NCI-H2029 (cell line): Measurements from ENCODE around the gene SNIP1.
"Not testable (repeated sequence)": the region's sequence is repeated elsewhere in the genome, so short reads cannot be mapped to it uniquely, and the experiment has no call there.

Experiments
- DNase-seq: peaks from one replicate; lab custom pipeline; 2025; lab: John Stamatoyannopoulos, UW

Gene SNIP1

DNA sequence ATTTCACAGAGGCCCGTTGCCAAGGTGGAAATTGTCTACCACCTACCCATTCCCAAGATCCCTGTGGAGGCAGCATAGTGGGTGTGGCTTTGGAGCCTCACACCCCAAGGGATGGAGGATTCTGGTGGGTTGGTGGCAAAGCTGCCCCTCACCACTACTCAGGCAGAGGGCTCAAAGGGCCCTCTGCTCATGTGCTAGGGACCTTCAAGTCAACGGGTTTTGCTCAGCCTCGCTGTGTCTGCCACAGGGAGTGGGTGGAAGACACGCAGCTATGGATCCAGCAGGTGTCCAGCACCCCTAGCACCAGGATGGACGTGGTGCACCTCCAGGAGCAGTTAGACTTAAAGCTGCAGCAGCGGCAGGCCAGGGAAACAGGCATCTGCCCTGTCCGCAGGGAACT is 5.0 kb upstream of the SNIP1 start:
- no peak for DNase-seq

DNA sequence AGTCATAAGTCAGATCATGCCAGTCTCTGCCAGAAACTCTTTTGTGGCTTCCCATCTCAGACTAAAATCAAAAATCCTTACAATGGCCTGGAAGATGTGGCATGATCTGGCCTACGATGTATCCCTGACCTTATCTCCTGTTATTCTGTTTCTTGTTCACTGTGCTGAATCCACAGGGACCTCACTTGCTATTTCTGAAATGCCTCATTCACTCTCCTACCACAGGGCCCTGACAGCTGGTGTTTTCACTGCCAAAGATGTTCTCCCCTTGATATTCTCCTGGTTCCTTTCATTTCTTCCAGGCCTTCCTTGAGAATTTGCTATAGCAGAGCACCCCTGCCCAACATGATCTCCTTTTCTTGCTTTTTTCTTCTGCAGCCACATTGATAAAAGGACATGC is 4.3 kb upstream of the SNIP1 start:
- no peak for DNase-seq

DNA sequence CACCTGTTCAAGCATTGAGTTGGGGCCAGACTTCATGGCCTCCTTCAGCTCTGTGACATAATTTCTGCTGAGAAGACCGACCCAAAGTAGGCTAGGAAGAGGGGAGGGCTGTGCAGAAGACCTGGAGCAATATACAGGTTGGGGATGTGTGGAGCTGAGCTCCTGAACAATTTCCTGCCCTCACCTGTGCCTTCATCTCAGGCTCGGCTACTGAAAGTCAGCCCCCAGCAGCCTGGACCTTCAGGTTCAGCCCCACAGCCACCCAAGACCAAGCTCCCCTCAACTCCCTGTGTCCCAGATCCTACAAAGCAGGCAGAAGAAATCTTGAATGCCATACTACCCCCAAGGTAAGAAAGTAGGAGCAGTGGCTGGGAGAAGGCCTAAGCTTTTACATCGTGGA is 3.3 kb upstream of the SNIP1 start:
- DNase-seq: no peak

DNA sequence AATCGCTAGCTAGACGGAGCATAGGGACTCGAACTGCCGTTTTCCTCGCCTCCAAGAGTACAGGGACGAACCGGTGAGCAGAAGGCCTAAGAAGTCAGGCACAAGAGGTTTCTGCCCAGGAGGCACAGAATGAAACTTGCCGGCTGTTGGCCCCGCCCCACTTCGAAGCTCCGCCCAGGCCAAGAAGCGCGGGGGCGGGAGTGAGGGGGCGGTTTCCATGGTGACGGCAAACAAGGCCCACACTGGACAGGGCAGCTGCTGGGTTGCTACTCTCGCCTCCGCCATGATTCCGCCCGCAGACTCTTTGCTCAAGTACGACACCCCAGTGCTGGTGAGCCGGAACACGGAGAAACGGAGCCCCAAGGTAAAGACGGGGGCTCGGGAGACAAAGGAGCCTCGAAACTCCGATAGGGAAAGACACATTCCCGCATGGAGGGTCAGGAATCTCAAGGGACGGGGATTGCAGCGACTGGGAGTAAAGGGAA is 2.7 kb upstream of the SNIP1 start, which contains the start of gene DNALI1:
TSS of gene DNALI1 (plus strand) at position 229 of the 485 bp plus-strand sequence. CDS start at position 284, 55 bp downstream.
- DNase-seq: peak; percentile 99

DNA sequence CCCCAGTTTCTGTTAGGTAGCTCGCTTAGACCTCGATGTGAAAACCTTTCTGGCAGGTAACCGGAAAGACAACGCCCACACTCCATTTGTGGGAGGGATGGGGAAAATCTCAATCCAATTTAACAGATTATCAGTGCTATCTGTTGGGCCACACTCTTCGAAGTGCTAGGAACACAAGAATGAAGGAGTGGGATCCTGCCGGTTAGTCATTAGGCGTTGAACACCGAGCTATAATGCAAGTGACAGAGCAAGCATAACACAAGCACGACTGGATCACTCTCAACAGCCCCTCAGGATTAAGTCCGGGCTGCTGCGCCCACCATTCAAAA is 531 bp downstream of the SNIP1 start:
- no peak for DNase-seq

DNA sequence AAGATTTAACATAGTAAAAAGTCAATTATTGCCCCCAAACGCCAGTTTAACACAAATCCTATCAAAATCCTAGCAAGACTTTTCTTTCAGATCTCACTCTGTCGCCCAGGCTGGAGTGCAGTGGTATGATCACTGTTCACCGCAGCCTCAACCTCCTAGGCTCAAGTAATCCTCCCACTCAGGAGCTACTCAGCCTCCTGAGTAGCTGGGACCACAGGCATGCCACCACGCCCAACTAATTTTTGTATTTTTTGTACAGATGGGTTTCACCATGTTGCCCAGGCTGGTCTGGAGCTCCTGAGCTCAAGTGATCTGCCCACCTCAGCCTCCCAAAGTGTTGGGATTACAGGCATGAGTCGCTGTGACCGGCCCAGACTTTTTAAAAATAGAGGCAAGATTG is 4.8 kb downstream of the SNIP1 start:
- no peak for DNase-seq

DNA sequence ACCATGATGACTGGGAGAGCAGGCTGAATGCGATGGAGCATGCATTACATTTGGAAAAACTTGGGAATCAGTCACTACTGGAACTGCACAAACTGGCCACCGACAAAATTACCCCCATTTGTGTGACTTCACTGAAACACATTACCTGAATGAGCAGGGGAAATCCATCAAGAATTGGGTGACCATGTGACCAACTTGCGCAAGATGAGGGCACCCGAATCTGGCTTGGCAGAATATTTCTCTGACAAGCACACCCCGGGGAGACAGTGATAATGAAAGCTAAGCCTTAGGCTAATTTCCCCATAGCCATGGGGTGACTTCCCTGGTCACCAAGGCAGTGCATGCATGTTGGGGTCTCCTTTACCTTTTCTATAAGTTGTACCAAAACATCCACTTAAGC is 9.1 kb downstream of the SNIP1 start:
- DNase-seq: no peak

DNA sequence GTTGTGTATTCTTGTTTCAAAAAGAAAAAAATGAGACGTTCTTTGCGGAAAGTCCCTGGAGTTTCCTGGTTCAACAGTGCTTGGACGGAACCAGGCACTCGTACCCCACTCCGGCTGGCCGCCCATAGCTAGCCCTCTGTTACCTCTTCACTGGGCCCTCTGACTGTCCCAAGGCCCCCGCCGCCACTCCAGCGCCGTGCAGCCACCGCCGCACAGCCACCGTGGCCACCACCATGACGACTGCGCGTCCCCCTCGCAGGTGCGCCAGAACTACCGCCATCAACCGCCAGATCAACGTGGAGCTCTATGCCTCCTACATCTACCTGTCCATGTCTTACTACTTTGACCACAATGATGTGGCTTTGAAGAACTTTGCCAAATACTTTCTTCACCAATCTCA is 9.6 kb downstream of the SNIP1 start:
- DNase-seq: no peak

DNA sequence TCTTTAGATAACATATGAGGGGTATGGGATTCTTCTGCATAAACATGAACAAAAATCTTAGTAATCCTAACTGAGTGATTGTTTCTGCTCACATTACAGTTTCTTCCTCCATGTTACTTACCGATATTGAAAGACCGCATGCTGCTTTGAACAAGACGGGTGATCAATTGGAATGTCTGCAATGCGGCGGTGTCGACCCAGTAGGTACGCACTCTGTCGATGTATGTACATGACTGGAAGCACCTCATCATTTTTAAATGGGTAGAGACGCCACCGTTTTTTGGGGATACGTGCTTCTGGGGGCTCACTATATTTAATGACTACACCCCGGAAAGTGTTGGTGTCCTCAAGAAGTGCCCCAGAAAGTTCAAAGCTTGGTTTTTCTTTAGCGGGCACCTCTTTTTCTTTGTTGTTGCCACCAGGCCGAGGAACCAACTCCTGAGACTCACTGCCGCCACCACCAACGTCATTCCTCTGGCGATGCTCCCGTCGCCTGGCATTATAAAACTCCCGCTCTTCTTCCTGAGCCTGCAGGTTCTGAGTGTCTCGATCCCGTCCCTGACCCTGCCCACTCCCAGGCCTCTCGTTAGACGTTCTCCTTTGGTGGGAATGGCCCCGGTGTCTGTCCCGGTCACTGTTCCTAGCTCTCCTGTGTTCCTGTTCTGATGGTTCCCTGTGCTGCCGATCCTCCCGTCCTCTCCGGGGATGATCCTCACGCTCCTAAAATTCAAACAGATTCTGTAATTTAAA is 13.9 kb downstream of the SNIP1 start:
- no peak for DNase-seq

DNA sequence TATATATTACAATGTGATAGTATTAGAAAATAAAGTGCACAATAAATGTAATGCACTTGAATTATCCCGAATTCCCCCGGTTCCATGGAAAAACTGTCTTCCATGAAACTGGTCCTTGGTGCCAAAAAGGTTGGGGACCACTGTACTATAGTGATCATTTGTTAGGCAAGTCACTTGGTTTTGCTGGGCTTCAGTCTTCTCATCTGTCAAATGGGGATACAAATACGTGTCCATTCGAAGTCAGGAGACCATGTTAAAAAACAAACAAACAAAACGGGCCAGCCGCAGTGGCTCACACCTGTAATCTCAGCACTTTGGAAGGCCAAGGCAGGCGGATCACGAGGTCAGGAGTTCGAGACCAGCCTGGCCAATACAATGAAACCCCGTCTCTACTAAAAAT is 14.9 kb downstream of the SNIP1 start:
- DNase-seq: not testable (repeated sequence)

DNA sequence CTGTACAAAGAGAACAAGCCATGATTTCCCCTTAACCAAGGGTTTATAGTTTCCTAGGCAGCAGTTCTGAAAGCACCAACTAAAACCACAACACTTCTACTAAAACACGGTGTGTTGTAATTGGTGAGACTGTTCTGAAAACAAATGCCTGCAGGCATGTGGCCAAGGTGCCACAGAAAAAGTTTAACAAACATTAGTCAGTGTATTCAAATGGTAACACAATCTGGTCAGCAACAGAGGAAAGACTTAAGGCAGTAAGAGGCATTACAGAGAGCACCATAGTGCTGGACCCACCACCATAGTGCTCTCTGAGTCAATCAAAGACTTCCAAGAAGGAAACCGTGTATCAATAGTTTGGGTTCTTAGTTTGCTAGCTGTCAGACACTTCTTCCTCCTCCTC is 16.7 kb downstream of the SNIP1 start:
- no peak for DNase-seq

DNA sequence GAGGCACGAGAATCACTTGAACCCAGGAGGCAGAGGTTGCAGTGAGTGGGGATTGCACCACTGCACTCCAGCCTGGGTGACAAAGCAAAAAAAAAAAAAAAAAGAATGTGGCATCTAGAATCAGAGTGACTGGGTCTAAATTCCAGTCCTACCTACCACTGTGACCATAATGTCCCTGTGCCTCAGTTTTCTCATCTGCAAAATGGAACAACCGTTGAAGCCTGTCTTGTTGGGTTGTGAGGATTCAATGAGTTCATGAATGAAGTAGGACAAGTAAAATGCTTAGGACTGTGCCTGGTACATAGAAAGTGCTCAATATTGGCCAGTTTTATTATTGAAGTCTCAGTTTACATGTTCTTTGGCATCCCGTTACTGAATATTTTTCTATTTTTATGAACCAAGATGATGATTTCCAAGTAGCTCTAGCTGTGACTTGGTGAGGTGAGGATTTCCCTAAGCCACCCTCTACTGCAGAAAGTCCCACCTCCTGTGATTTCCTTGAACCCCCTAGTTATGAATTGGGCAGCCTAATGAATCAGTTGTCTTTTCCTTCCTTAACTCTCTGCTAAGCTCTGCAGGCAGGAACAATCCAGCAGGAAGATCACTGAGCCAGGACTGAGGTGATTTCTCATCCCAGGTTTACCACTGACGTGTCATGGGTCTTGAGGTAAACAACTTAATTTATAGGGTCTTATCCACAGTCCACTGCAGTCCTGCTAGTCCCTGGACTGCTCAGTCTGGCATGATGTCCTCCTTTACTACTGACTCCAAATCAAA is 20.6 kb downstream of the SNIP1 start:
- DNase-seq: no peak

DNA sequence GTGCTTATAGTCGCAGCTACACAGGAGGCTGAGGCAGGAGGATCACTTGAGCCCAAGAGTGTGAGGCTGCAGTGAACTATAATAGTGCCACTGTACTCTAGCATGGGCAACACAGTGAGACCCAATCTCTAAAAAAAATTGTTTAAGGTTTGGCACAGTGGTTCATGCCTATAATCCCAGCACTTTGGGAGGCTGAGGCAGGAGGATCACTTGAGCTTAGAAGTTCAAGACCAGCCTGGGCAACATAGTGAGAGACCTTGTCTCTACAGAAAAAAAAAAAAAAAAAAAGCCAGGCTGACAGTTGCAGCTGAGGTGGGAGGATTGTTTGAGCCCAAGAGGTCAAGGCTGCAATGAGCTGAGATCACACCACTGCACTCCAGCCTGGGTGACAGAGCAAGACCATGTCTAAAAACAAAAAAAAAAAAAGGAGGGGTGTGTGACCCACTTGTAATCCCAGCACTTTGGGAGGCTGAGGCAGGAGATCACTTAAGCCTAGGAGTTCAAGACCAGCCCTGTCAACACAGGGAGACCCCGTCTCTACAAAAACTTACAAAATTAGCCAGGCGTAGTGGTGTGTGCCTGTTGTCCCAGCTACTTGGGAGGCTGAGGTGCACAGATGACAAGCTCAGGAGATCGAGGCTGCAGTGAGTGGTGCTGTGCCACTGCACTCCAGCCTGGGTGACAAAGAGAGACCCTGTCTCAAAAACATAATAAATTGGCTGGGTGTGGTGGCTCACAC is 21.5 kb downstream of the SNIP1 start:
- not testable (repeated sequence) for DNase-seq

DNA sequence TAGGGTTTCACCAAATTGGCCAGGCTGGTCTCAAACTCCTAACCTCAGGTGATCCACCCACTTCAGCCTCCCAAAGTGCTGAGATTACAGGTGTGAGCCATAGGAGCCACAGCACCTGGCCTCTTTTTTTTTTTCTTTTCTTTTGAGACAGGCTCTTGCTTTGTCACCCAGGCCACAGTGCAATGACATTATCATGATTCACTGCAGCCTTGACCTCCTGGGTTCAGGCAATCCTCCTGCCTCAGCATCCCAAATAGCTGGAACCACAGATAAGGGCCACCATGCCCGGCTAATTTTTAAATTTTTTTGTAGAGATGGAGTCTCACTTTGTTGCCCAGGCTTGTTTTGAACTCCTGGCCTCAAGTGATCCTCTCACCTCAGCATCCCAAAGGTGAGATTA is 24.2 kb downstream of the SNIP1 start:
- DNase-seq: not testable (repeated sequence)

DNA sequence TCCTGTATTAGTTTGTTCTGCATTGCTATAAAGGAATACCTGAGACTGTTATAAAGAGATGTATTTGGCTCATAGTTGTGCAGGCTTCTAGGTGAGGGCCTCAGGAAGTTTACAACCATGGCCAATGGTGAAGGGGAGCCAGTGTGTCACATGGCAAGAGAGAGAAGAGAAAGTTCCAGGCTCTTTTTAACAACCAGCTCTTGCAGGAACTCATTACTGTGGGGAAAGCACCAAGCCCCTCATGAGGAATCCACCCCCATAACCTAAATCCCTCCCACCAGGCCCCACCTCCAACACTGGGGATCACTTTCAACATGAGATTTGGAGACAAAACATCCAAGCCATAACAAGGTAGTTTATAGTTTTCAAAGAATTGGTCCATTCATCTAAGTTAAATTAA is 34.5 kb downstream of the SNIP1 start:
- no peak for DNase-seq

DNA sequence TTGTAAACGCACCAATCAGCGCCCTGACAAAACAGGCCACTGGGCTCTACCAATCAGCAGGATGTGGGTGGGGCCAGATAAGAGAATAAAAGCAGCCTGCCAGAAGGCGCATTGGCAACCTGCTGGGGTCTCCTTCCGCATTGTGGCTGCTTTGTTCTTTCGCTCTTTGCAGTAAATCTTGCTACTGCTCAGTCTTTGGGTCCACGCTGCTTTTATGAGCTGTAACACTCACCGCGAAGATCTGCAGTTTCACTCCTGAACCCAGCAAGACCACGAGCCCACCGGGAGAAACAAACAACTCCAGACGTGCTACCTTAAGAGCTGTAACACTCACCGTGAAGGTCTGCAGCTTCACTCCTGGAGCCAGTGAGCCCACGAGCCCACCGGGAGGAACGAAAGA is 35.2 kb downstream of the SNIP1 start:
- DNase-seq: not testable (repeated sequence)

DNA sequence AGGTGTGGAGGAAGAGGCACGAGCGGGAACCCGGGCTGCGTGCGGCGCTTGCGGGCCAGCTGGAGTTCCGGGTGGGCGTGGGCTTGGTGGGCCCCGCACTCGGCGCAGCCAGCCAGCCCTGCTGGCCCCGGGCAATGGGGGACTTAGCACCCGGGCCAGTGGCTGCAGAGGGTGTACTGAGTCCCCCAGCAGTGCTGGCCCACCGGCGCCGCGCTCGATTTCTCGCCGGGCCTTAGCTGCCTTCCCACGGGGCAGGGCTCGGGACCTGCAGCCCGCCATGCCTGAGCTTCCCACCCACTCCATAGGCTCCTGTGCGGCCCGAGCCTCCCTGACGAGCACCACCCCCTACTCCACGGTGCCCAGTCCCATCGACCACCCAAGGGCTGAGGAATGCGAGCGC is 35.9 kb downstream of the SNIP1 start:
- not testable (repeated sequence) for DNase-seq

DNA sequence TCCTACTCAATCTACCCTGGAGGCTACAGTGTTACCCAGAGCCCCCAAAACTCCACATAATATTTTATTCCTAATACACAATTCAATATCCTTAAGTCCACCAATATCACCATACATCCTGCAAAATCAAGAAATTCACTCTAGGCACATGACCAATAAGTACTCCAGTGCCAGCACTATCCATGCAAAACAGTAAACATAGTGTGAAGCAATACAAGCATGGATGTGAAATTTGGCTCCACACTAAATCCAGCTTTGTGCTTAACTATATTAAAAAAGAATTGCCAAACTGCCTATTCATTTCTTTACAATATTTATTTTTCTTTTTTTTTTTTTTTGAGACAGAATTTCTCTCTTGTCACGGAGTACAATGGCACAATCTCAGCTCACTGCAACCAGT is 36.5 kb downstream of the SNIP1 start:
- DNase-seq: no peak

DNA sequence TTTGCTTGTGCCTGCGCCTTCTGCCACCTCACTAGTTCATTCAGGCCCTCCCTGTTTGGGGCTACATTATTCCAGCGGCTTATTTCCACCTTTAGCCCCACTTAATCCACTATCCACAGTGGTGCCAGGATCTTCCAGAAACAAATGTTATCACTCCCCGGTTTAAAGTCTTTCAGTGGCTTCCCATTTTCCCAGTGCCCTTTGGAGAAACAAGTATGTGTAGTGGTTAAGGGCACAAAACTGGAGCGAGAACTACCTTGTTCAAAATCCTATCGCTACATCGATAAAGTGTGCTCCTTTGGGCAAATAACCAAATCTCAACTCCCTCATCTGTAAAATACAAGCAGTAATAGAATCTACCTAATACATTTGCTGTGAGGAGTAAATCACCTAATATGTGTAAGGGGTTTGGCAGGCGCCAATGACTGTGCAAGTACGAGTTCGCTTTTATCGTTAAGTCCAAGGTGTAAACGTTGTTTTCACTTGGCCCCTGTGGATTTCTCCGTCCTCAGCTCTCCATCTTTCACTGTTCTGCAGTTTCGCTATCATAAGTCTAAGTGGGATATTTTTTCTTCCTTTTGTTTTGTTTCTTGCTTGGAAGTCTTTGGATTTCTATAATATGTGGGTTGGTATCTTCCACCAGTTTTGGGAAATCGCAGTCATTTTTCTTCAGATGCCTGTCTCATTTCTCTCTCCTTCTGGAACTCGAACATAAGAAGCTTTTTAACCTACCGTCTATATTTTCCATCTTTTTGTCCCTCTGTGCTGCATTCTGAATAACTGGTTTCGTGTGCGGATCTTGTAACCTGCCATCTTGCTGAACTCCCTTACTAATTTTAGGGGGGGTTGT is 38.7 kb downstream of the SNIP1 start:
- no peak for DNase-seq

DNA sequence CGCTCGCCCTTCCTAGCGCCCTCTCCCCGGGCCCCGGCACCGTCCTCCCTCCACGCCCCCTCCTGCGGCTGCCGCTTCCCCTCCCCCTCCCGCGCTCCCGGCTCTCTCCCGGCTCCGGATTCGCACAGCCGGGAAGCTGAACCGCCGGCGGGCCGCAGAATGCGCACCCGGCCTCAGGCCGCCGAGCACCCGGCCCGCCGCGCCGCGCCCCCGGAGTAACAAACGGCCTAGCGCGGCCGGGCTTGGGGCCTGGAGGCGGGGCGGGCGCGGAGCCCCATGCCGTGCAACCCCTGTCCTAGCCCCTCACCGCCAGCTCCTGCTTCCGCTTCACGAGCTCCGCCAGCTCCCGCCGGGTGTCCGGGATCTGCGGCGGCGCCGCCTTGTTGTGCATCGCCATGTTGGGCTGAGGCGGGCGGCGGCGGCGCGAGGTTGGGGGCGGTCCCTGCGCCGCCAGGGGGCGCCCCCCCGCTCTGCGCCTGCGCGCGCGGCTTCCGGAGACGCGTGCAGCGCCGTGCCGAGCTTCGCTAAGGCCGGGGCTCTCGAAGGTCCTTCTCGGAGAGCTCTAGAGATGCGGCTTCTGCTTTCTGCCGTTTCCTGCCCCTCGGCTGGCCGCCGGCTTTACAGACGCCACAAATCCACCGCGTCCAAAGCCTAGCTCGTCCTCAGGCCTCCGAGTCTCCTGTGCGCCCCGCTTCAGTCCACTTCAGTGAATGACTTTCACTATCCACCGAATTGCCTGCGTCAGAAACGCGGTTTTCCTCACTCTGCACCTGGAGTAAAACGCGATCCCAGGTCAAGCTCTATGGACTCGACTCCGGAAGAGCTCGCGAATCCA is 39.5 kb downstream of the SNIP1 start, which contains the start of gene MEAF6:
TSS of gene MEAF6 (minus strand) at position 417 of the 835 bp plus-strand sequence. CDS start at position 397, 20 bp downstream.
- peak; percentile 99 for DNase-seq
